Peyer's patch (tissue), 4 donors: ENCODE data around the gene EHD4. TPM values are rescaled to one million over a fixed set of nuclear protein-coding genes. Genes with fewer than 3 reads are reported as not detected.

Experiments used
- DNase-seq, 3 donors: peaks; one replicate each; pipeline ENCODE4 v3.0.0-alpha.2; 2017 to 2019
- H3K27ac ChIP-seq, 4 donors: fragments of 200-600 bp; sonication (generic); one replicate each; pipeline ENCODE4 v1.5.1; 2016 to 2019
- H3K27me3 ChIP-seq, 2 donors: fragments of 200-600 bp; sonication (generic); one replicate each; pipeline ENCODE4 v1.5.1; 2019
- H3K36me3 ChIP-seq, 3 donors: fragments of 200-600 bp; sonication (generic); one replicate each; pipeline ENCODE4 v1.5.1; 2016 to 2019
- H3K4me1 ChIP-seq, 4 donors: fragments of 200-600 bp; sonication (generic); one replicate each; pipeline ENCODE4 v1.5.1; 2016 to 2019
- H3K4me3 ChIP-seq, 4 donors: fragments of 200-600 bp; sonication (generic); 1 replicate in 3 of 4; 2 replicates in 1 of 4; pipeline ENCODE4 v1.5.1; 2016 to 2019; ENCODE audit warnings: mild to moderate bottlenecking in 1 of 4
- H3K9me3 ChIP-seq, 4 donors: fragments of 200-600 bp; sonication (generic); one replicate each; pipeline ENCODE4 v1.5.1; 2016 to 2019; ENCODE audit warnings: mild to moderate bottlenecking in 1 of 4
- POLR2A ChIP-seq, 2 donors: fragments of 450-650 bp; IDR thresholded peaks; one replicate each; pipeline ENCODE4 v1.5.1; 2017; ENCODE audit warnings: antibody characterized with exemption in 2 of 2, mild to moderate bottlenecking in 2 of 2, moderate library complexity in 2 of 2
- total RNA-seq, 4 donors: library from RNA; depleted of rRNA; stranded (reverse); fragments of >200 nt; gene quantifications; one replicate each; pipeline ENCODE4 v1.1.0, GENCODE V29; 2016
- TF ChIP-seq, protein P1 (sequence below), 6 experiments: fragments of 450-650 bp in 4 of 6; fragments of 200-600 bp in 2 of 6; sonication (generic) in 1 of 6; IDR thresholded peaks; one replicate each; pipeline ENCODE4 v1.5.1; 2017 to 2019; ENCODE audit warnings: antibody characterized with exemption in 6 of 6, mild to moderate bottlenecking in 3 of 6, moderate library complexity in 1 of 6

EHD4 gene
- 10 to 100 TPM; 23.1 to 53.9 (median 34.9) TPM for total RNA-seq

DNA sequence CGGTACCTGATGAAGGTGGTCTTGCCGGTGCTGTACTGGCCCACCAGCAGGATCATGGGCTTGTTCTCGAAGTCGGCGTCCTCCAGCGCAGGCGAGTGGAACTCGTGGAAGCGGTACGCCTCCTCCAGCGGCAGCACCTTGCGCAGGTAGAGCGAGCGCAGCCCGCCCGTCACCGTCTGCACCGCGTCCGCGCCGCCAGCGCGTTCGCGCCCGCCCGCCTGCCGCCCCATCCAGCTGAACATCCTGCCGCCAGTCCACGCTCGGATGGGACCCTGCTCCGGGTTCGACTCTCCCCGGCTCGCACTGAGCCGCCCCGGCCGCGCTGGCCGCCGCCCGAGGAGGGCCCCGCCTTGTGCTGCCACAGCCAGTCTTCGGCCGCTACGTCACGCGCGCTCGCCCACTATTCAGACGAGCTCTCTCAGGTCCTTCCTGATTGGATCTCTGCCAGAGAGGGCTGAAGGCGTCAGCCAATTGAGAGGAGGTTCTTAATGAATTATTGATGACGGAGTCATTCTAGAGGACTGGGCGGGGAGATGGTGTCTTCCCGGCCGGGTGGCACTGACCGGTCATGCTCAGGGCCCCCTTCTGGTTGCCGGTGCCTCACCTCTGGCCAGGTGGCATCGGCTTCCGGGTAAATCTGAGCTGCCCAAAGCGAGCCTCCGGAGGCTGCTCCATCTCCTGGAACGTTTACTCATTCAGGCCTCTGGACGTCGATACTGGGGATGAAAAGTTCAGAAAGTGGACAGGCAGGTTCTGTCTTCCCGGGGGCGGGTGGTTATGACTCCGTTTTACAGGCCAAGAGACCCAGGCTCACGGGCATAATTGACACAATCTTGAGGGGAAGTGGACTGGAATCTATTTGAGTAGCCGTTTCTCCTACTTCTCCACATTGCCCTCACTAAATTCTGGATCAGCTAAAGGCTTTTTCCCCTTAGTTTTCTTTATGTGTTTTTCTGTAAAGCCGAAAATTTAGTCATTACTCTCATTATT, at the start of gene EHD4:
Gene EHD4, minus strand, starts transcription at position 305 of the 990 bp plus-strand sequence. Its CDS starts 63 bp downstream, at position 242.
- no peaks in the 10 kb centered on the region for H3K9me3 ChIP-seq
- TF ChIP-seq, protein P1, sequence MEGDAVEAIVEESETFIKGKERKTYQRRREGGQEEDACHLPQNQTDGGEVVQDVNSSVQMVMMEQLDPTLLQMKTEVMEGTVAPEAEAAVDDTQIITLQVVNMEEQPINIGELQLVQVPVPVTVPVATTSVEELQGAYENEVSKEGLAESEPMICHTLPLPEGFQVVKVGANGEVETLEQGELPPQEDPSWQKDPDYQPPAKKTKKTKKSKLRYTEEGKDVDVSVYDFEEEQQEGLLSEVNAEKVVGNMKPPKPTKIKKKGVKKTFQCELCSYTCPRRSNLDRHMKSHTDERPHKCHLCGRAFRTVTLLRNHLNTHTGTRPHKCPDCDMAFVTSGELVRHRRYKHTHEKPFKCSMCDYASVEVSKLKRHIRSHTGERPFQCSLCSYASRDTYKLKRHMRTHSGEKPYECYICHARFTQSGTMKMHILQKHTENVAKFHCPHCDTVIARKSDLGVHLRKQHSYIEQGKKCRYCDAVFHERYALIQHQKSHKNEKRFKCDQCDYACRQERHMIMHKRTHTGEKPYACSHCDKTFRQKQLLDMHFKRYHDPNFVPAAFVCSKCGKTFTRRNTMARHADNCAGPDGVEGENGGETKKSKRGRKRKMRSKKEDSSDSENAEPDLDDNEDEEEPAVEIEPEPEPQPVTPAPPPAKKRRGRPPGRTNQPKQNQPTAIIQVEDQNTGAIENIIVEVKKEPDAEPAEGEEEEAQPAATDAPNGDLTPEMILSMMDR (IDR thresholded peaks at IDR 0.05), result peak in 4 of 6 experiments; percentile 21 to 53 (median 47)
- TF ChIP-seq POLR2A (IDR thresholded peaks at IDR 0.05), result peak; percentile 88 to 94
- no peaks in the 10 kb centered on the region for H3K27me3 ChIP-seq
- DNase-seq, result peak; percentile 98 to 99 (median 98)
- H3K4me3 ChIP-seq, result peak within 1 kb of the TSS; percentile 90 to 96 (median 95)
- H3K36me3 ChIP-seq, result no peaks in the 10 kb centered on the region
- H3K4me1 ChIP-seq, result peaks cover 0 to 23% (median 3%) of the 10 kb centered on the region in 4 donors
- H3K27ac ChIP-seq, result peak within 1 kb of the TSS; percentile 88 to 97 (median 94)

DNA sequence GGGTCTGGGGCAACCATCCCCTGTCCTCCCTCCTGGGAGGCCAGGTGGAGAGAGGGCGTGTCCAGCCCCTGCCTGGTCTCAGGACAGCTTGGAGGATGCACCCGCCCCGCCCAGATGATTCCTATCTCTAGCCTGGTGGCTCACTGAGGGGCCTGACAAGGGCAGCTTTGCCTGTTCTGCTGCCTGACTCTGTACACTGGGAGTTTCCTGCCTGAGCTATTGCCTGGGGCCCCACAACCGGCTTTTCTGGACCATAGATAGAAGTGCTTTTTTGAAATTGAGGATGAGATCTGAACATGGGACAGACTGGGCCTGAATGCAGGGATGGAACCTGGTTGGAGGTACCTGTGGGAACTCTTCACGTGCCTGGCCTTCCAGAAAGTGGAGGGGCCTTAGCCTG, 49.2 kb upstream of the EHD4 start:
- no peaks in the 10 kb centered on the region for H3K36me3 ChIP-seq
- H3K4me1 ChIP-seq, result no peaks in the 10 kb centered on the region
- no peaks in the 10 kb centered on the region for H3K9me3 ChIP-seq
- no peak for DNase-seq
- no peak for TF ChIP-seq POLR2A (IDR thresholded peaks at IDR 0.05)
- TF ChIP-seq, protein P1 (IDR thresholded peaks at IDR 0.05), result no peak
- no peak overlapping the region for H3K27ac ChIP-seq
- H3K4me3 ChIP-seq, result no peak overlapping the region
- no peaks in the 10 kb centered on the region for H3K27me3 ChIP-seq

DNA sequence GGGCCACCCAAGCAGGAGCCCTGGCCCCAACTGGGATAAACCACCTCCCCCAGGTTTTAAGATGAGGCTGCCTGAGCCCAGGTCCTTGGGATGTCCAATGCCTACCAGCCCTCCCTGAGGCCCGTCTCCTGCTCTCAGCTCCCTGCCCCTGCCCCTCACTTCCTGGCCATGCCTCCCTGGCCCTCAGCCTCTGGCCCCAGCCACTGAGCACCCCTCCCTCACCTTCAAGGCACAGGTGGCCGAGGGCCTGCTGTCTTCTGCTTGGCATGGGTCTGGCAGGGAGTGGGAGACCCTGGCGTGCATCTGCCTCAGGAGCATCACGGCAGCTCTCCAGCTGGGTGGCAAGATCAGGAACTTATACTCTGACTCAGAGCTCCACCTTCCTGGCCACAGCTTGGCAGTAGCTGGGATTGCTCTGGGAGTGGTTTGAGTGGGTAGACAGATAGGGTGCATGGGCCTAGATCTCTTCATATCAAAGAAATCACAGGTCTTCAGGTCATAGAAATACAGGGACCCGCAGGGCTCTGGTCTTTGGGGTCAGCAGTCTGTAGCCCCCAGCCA, 48.4 kb upstream of the EHD4 start, which contains the start of gene PLA2G4E:
Gene PLA2G4E, minus strand, starts transcription at position 330 of the 561 bp plus-strand sequence. Its CDS starts 12 bp downstream, at position 318.
- no peak within 1 kb of the TSS for H3K4me3 ChIP-seq
- no peaks in the 10 kb centered on the region for H3K36me3 ChIP-seq
- no peaks in the 10 kb centered on the region for H3K27me3 ChIP-seq
- no peaks in the 10 kb centered on the region for H3K4me1 ChIP-seq
- H3K9me3 ChIP-seq, result no peaks in the 10 kb centered on the region
- peak in 1 of 3 donors; percentile 25 for DNase-seq
- no peak within 1 kb of the TSS for H3K27ac ChIP-seq
- TF ChIP-seq POLR2A (IDR thresholded peaks at IDR 0.05), result no peak
- TF ChIP-seq, protein P1 (IDR thresholded peaks at IDR 0.05), result no peak

- TF ChIP-seq, protein P1 (IDR thresholded peaks at IDR 0.05), result no peak
- no peak for TF ChIP-seq POLR2A (IDR thresholded peaks at IDR 0.05)
- peak in 1 of 3 donors; percentile 18 for DNase-seq
- no peak overlapping the region for H3K27ac ChIP-seq
These were observed 46.2 kb upstream of the EHD4 start for GRCh38 chr15:42018306-42019224.

DNA sequence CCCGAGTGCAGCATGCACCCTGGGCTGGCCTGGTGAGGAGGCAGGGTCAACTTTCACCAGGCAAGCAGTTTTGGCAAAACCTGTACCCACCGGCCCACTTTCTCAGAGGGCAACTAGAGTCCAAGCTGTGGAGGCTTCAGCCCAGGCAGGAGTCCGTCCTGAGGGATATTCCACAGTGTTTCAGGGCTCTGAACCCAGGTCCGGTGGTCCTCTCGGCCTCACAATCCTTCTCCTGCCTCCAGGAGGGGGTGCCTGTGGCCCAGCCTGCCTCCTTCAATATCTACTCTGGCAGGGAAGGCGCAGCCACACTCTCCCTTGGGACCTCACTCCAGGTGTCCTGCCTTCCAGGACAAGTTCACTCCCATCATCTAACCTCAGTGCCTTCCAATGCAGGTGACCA, 44.6 kb upstream of the EHD4 start:
- Histone ChIP-seq H3K27ac (no peak overlapping the region), H3K4me1 (peaks cover 0 to 5% (median 0%) of the 10 kb centered on the region in 4 donors), H3K27me3 (no peaks in the 10 kb centered on the region), H3K36me3 (no peaks in the 10 kb centered on the region), H3K9me3 (no peaks in the 10 kb centered on the region), H3K4me3 (no peak overlapping the region)
- TF ChIP-seq, protein P1 (IDR thresholded peaks at IDR 0.05), result no peak
- TF ChIP-seq POLR2A (IDR thresholded peaks at IDR 0.05), result no peak
- no peak for DNase-seq

More at GRCh38 chr15:42018306-42019224, 46.2 kb upstream of the EHD4 start:
- no peak overlapping the region for H3K4me3 ChIP-seq
- no peaks in the 10 kb centered on the region for H3K4me1 ChIP-seq
- H3K9me3 ChIP-seq, result no peaks in the 10 kb centered on the region
- H3K27me3 ChIP-seq, result no peaks in the 10 kb centered on the region
- no peaks in the 10 kb centered on the region for H3K36me3 ChIP-seq
